Spleen (tissue), 11 donors: Measurements from ENCODE around the gene SPC25. TPM values are rescaled to one million over a fixed set of nuclear protein-coding genes. Genes with fewer than 3 reads are reported as not detected.
"Not testable (repeated sequence)": the region's sequence is repeated elsewhere in the genome, so short reads cannot be mapped to it uniquely, and the experiment has no call there.

Source experiments
- DNase-seq: peaks from one replicate; pipeline ENCODE4 v3.0.0-alpha.2; 2020
- H3K27ac ChIP-seq, 8 donors: fragments of 200-600 bp; sonication (generic) in 7 of 8; 1 replicate in 4 of 8; 2 replicates in 4 of 8; pipeline versions ENCODE4 v1.5.0 to v1.8.0; 2016 to 2021; ENCODE audit warnings: inconsistent platforms in 4 of 8, mild to moderate bottlenecking in 4 of 8, moderate library complexity in 1 of 8
- H3K27me3 ChIP-seq, 7 donors: fragments of 200-600 bp; sonication (generic) in 6 of 7; replicated peaks in 1 of 7; 1 replicate in 4 of 7; 2 replicates in 3 of 7; pipeline versions ENCODE4 v1.5.0 to v1.8.0; 2016 to 2021; ENCODE audit warnings: inconsistent platforms in 3 of 7, mild to moderate bottlenecking in 1 of 7
- H3K36me3 ChIP-seq, 6 donors: fragments of 200-600 bp; sonication (generic) in 5 of 6; 1 replicate in 4 of 6; 2 replicates in 2 of 6; pipeline versions ENCODE4 v1.5.0 to v1.8.0; 2016 to 2021; ENCODE audit warnings: inconsistent platforms in 2 of 6
- H3K4me1 ChIP-seq, 6 donors: fragments of 200-600 bp; sonication (generic) in 5 of 6; 1 replicate in 3 of 6; 2 replicates in 3 of 6; pipeline versions ENCODE4 v1.5.0 to v1.8.0; 2016 to 2021; ENCODE audit warnings: inconsistent platforms in 3 of 6
- H3K4me3 ChIP-seq, 8 donors: fragments of 200-600 bp; sonication (generic) in 7 of 8; 1 replicate in 4 of 8; 2 replicates in 4 of 8; pipeline versions ENCODE4 v1.5.0 to v1.8.0; 2016 to 2021; ENCODE audit warnings: inconsistent platforms in 4 of 8, mild to moderate bottlenecking in 4 of 8, moderate library complexity in 2 of 8
- H3K9me3 ChIP-seq, 8 donors: fragments of 200-600 bp; sonication (generic) in 7 of 8; 1 replicate in 4 of 8; 2 replicates in 4 of 8; pipeline versions ENCODE4 v1.5.0 to v1.8.0; 2016 to 2021; ENCODE audit warnings: inconsistent platforms in 4 of 8
- CTCF ChIP-seq, 11 experiments: fragments of 200-600 bp in 7 of 11; fragments of 450-650 bp in 4 of 11; sonication (generic) in 4 of 11; IDR thresholded peaks in 8 of 11; conservative IDR thresholded peaks in 3 of 11; 1 replicate in 7 of 11; 2 replicates in 4 of 11; pipeline versions ENCODE4 v1.4.0 to v1.8.0; 2016 to 2021; ENCODE audit warnings: antibody characterized with exemption in 11 of 11, inconsistent platforms in 4 of 11, mild to moderate bottlenecking in 1 of 11
- POLR2A ChIP-seq, 3 donors: fragments of 450-650 bp; IDR thresholded peaks; one replicate each; pipeline ENCODE4 v1.5.1; 2017; ENCODE audit warnings: antibody characterized with exemption in 3 of 3, mild to moderate bottlenecking in 1 of 3
- POLR2AphosphoS5 ChIP-seq, 3 donors: sonication (generic); formaldehyde crosslinking; IDR thresholded peaks; one replicate each; pipeline ENCODE4 v1.5.1; 2017; ENCODE audit warnings: antibody characterized with exemption in 3 of 3
- WGBS, 5 donors: extraction: QIAGEN DNeasy Blood & Tissue Kit in 3 of 5; methylation state at CpG; one replicate each; pipeline versions ENCODE4 v1.1.5 to v1.1.7; 2013 to 2018; 5-methylcytosine and 5-hydroxymethylcytosine counted together
- intact Hi-C: fragments of 100-400 bp; cut with DNase I; formaldehyde crosslinking; loops from one replicate; pipeline ENCODE4 v1.15.0; 2023; ENCODE audit warnings: low total_unique reads
- polyA plus RNA-seq, 3 donors: library from polyadenylated mRNA; stranded (reverse); fragments of 200-250 nt; gene quantifications; one replicate each; pipeline ENCODE4 v1.2.1, GENCODE V29; 2013
- total RNA-seq, 7 donors: library from RNA; depleted of rRNA in 3 of 7; stranded (reverse); fragments of >200 nt in 3 of 7; fragmentation: NEBNext Ultra II Directional in 4 of 7; extraction: Animal tissue kit (Norgen Biotek cat#: 25700) in 4 of 7; gene quantifications; one replicate each; pipeline versions ENCODE4 v1.1.0 to v1.2.1, GENCODE V29; 2016 to 2021
- donor health status: healthy with polysubstance abuse.
- donor health status: DM: no; HTN: no; CAD: no; lungs with moderate emphysema.
- donor health status: DM: no; HTN: no; CAD: no.
- donor health status: Bipolar disorder and iron deficiency.
- donor health status: healthy.
- donor health status: DM: no; HTN: no; CAD: no.
- donor health status: DM: yes; HTN: yes; CAD: no.

Gene SPC25
- total and polyA plus RNA-seq, 10 donors, result 0.25 to 4.2 (median 2.1) TPM; not detected in 1

- Histone ChIP-seq H3K27ac (no peak overlapping the region), H3K4me1 (no peaks in the 10 kb centered on the region), H3K9me3 (peaks cover 0 to 5% (median 0%) of the 10 kb centered on the region in 8 donors), H3K27me3 (no peaks in the 10 kb centered on the region), H3K36me3 (peaks cover 0 to 24% (median 0%) of the 10 kb centered on the region in 6 donors), H3K4me3 (no peak overlapping the region)
- TF ChIP-seq POLR2A (IDR thresholded peaks at IDR 0.05) (no peak), POLR2AphosphoS5 (IDR thresholded peaks at IDR 0.05) (no peak), CTCF (IDR thresholded peaks at IDR 0.05 in 8 of 11, conservative IDR thresholded peaks at IDR 0.05 in 3 of 11) (no peak)
- DNase-seq, result no peak
- intact Hi-C loops, result no loop called here
- 85 to 92% (median 89%) methylated on average over 6 of the region's 6 CpGs for WGBS, 5 donors
Measured at GRCh38 chr2:168874368-168875054, 15.7 kb downstream of the SPC25 start.

GRCh38 chr2:168870824-168871223, 19.4 kb downstream of the SPC25 start:
- H3K27me3 ChIP-seq, H3K4me1 ChIP-seq, H3K9me3 ChIP-seq, DNase-seq, H3K4me3 ChIP-seq, intact Hi-C loops, H3K27ac ChIP-seq: not testable (repeated sequence)
- WGBS, 5 donors, result 95 to 100% (median 98%) methylated on average over 4 of the region's 4 CpGs
- peaks cover 0 to 24% (median 0%) of the 10 kb centered on the region in 6 donors for H3K36me3 ChIP-seq

- H3K4me3 ChIP-seq, DNase-seq, H3K9me3 ChIP-seq, H3K27me3 ChIP-seq, H3K4me1 ChIP-seq, intact Hi-C loops, H3K27ac ChIP-seq: not testable (repeated sequence)
- peaks cover 0 to 25% (median 0%) of the 10 kb centered on the region in 6 donors for H3K36me3 ChIP-seq
- WGBS, 5 donors, result 94 to 100% (median 100%) methylated on average over 1 of the region's 1 CpG
Measured at GRCh38 chr2:168870369-168870768, 19.9 kb downstream of the SPC25 start.

GRCh38 chr2:168867164-168867563, 23.1 kb downstream of the SPC25 start:
- 96 to 100% (median 100%) methylated on average over 1 of the region's 1 CpG for WGBS, 5 donors
- H3K4me3 ChIP-seq, H3K4me1 ChIP-seq, H3K9me3 ChIP-seq, DNase-seq, H3K27me3 ChIP-seq, H3K27ac ChIP-seq, intact Hi-C loops: not testable (repeated sequence)
- peaks cover 0 to 45% (median under 1%) of the 10 kb centered on the region in 6 donors for H3K36me3 ChIP-seq

- no peaks in the 10 kb centered on the region for H3K27me3 ChIP-seq
- TF ChIP-seq POLR2AphosphoS5 (IDR thresholded peaks at IDR 0.05) (no peak), POLR2A (IDR thresholded peaks at IDR 0.05) (no peak), CTCF (IDR thresholded peaks at IDR 0.05 in 8 of 11, conservative IDR thresholded peaks at IDR 0.05 in 3 of 11) (no peak)
- H3K9me3 ChIP-seq, result no peaks in the 10 kb centered on the region
- no peak for DNase-seq
- no peak overlapping the region for H3K4me3 ChIP-seq
- WGBS, 5 donors, result 92 to 99% (median 98%) methylated on average over 2 of the region's 2 CpGs
- no peaks in the 10 kb centered on the region for H3K4me1 ChIP-seq
- no peak overlapping the region for H3K27ac ChIP-seq
- intact Hi-C loops, result no loop called here
- H3K36me3 ChIP-seq, result peaks cover 0 to 63% (median 2%) of the 10 kb centered on the region in 6 donors
Measured at GRCh38 chr2:168858146-168858545, 32.1 kb downstream of the SPC25 start.
